Measurements from ENCODE around the gene SOX12. TPM values are rescaled to one million over a fixed set of nuclear protein-coding genes. Genes with fewer than 3 reads are reported as not detected.

Gene SOX12
- polyA plus RNA-seq, 1 of the 3 experiments (the other 2 are of a cell fraction) = 11.3 TPM

DNA sequence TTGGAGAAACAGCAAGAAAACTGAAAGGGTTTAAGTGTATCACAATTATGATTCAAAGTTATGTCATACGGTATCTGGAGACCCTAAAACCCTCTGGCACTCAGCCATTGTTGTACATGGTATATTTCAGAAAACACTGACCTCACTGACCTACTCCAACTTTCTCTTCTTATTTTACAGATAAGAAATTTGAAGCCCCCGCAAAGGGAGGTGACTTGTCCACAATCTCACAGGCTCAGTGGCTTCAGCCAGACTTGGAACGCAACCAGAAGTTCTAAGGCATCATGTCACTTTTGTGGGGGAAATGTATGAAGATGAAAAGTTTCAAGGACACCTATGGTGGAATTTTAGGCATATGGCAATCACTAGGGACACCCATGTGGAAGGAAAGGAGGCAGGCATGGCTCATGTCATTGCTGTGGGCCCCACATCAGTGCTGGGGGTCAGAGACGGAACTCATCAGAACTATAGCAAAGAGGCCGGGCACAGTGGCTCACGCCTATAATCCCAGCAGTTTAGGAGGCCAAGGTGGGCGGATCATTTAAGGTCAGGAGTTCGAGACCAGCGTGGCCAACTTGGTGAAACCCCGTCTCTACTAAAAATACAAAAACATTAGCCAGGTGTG, 50.0 kb downstream of the SOX12 start:
- TF ChIP-seq MXI1 (IDR thresholded peaks at IDR 0.05; ENCODE audit: low read depth, low read length) (no peak), RCOR1 (IDR thresholded peaks at IDR 0.05; ENCODE audit: low read length) (no peak), EZH2phosphoT487 (IDR thresholded peaks at IDR 0.05; ENCODE audit: borderline replicate concordance, low read depth) (no peak), TAF1 (IDR thresholded peaks at IDR 0.05; ENCODE audit: borderline replicate concordance, low read depth, low read length) (no peak), SMC3 (IDR thresholded peaks at IDR 0.05; ENCODE audit: low read depth, low read length) (no peak), GABPA (IDR thresholded peaks at IDR 0.05; ENCODE audit: low read depth) (no peak), TEAD4 (IDR thresholded peaks at IDR 0.05; ENCODE audit: borderline replicate concordance, insufficient read depth) (no peak), RFX5 (IDR thresholded peaks at IDR 0.05; ENCODE audit: low read length) (no peak), MEF2A (IDR thresholded peaks at IDR 0.05; ENCODE audit: borderline replicate concordance, low read depth) (no peak), SIN3A (IDR thresholded peaks at IDR 0.05; ENCODE audit: borderline replicate concordance, low read depth, low read length) (no peak), CHD2 (IDR thresholded peaks at IDR 0.05; ENCODE audit: low read length, partially characterized antibody) (no peak), FOXM1 (IDR thresholded peaks at IDR 0.05; ENCODE audit: low read depth) (no peak), EP300 (IDR thresholded peaks at IDR 0.05; ENCODE audit: borderline replicate concordance in 1 of 2, low read depth in 1 of 2, low read length in 1 of 2) (no peak), NFIC (IDR thresholded peaks at IDR 0.05; ENCODE audit: borderline replicate concordance) (no peak), POLR2AphosphoS5 (IDR thresholded peaks at IDR 0.05; ENCODE audit: low read depth, low read length) (no peak)
- TF ChIP-seq, protein P1, sequence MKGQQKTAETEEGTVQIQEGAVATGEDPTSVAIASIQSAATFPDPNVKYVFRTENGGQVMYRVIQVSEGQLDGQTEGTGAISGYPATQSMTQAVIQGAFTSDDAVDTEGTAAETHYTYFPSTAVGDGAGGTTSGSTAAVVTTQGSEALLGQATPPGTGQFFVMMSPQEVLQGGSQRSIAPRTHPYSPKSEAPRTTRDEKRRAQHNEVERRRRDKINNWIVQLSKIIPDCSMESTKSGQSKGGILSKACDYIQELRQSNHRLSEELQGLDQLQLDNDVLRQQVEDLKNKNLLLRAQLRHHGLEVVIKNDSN (IDR thresholded peaks at IDR 0.05; ENCODE audit: borderline replicate concordance, low read depth) = no peak
- TF ChIP-seq, protein P2, sequence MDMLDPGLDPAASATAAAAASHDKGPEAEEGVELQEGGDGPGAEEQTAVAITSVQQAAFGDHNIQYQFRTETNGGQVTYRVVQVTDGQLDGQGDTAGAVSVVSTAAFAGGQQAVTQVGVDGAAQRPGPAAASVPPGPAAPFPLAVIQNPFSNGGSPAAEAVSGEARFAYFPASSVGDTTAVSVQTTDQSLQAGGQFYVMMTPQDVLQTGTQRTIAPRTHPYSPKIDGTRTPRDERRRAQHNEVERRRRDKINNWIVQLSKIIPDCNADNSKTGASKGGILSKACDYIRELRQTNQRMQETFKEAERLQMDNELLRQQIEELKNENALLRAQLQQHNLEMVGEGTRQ (IDR thresholded peaks at IDR 0.05; ENCODE audit: borderline replicate concordance, low read depth, low read length) = no peak
- TF ChIP-seq, protein P3, sequence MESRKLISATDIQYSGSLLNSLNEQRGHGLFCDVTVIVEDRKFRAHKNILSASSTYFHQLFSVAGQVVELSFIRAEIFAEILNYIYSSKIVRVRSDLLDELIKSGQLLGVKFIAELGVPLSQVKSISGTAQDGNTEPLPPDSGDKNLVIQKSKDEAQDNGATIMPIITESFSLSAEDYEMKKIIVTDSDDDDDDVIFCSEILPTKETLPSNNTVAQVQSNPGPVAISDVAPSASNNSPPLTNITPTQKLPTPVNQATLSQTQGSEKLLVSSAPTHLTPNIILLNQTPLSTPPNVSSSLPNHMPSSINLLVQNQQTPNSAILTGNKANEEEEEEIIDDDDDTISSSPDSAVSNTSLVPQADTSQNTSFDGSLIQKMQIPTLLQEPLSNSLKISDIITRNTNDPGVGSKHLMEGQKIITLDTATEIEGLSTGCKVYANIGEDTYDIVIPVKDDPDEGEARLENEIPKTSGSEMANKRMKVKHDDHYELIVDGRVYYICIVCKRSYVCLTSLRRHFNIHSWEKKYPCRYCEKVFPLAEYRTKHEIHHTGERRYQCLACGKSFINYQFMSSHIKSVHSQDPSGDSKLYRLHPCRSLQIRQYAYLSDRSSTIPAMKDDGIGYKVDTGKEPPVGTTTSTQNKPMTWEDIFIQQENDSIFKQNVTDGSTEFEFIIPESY (IDR thresholded peaks at IDR 0.05; ENCODE audit: borderline replicate concordance, low read depth) = no peak
- TF ChIP-seq, protein P4, sequence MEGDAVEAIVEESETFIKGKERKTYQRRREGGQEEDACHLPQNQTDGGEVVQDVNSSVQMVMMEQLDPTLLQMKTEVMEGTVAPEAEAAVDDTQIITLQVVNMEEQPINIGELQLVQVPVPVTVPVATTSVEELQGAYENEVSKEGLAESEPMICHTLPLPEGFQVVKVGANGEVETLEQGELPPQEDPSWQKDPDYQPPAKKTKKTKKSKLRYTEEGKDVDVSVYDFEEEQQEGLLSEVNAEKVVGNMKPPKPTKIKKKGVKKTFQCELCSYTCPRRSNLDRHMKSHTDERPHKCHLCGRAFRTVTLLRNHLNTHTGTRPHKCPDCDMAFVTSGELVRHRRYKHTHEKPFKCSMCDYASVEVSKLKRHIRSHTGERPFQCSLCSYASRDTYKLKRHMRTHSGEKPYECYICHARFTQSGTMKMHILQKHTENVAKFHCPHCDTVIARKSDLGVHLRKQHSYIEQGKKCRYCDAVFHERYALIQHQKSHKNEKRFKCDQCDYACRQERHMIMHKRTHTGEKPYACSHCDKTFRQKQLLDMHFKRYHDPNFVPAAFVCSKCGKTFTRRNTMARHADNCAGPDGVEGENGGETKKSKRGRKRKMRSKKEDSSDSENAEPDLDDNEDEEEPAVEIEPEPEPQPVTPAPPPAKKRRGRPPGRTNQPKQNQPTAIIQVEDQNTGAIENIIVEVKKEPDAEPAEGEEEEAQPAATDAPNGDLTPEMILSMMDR (IDR thresholded peaks at IDR 0.05) = no peak
- TF ChIP-seq, protein P5, sequence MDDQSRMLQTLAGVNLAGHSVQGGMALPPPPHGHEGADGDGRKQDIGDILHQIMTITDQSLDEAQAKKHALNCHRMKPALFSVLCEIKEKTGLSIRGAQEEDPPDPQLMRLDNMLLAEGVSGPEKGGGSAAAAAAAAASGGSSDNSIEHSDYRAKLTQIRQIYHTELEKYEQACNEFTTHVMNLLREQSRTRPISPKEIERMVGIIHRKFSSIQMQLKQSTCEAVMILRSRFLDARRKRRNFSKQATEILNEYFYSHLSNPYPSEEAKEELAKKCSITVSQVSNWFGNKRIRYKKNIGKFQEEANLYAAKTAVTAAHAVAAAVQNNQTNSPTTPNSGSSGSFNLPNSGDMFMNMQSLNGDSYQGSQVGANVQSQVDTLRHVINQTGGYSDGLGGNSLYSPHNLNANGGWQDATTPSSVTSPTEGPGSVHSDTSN (IDR thresholded peaks at IDR 0.05) = no peak
- Histone ChIP-seq H3K4me3 (ENCODE audit: low read depth in 2 of 2, low read length in 1 of 2) (no peak overlapping the region), H3K9me2 (no peaks in the 10 kb centered on the region), H3K27me3 (ENCODE audit: insufficient read depth) (no peaks in the 10 kb centered on the region), H3K9ac (no peak overlapping the region), H3K79me2 (ENCODE audit: insufficient read depth) (peaks cover 4% of the 10 kb centered on the region; the same call in 1 of the 2 replicates), H3K4me1 (ENCODE audit: control insufficient read depth in 1 of 2, insufficient read depth in 2 of 2, low read depth in 1 of 2, low read length in 1 of 2) (peaks cover 13 to 27% of the 10 kb centered on the region in 2 experiments; a peak in 3 of 4 replicates), H3K36me3 (replicated peaks in 1 of 2; ENCODE audit: control insufficient read depth in 1 of 2, insufficient read depth in 2 of 2, low read length in 1 of 2) (no peaks in the 10 kb centered on the region), H4K20me1 (ENCODE audit: insufficient read depth) (no peaks in the 10 kb centered on the region), H2AFZ (ENCODE audit: low read depth) (no peak overlapping the region), H3K4me2 (no peak overlapping the region), H3F3A (replicated peaks; ENCODE audit: insufficient read depth) (peaks cover 12% of the 10 kb centered on the region), H3K27ac (ENCODE audit: low read depth in 2 of 2, low read length in 1 of 2) (no peak overlapping the region), H3K9me3 (no peaks in the 10 kb centered on the region)
- CTCF ChIA-PET = interaction anchor here (1.8 kb wide), 1 partner anchor 13 kb away, joined by 4 read pairs; no protein-coding TSS in a partner anchor
- POLR2A ChIA-PET = no interaction called here
- 86% methylated on average over 10 of the region's 10 CpGs for WGBS (ENCODE audit: low lambda C conversion rate)
- no peak for DNase-seq

Measured in SK-N-SH (cell line).